NK-92 (cell line): ENCODE results near the gene PAQR8.

ENCODE experiments used
- DNase-seq: peaks from one replicate; lab custom pipeline; 2025; ENCODE audit not compliant: unreplicated experiment; lab: John Stamatoyannopoulos, UW

PAQR8 gene

GRCh38 chr6:52347818-52348217 lies 14.1 kb upstream of the PAQR8 start:
- no peak for DNase-seq

GRCh38 chr6:52351879-52352238 lies 10.1 kb upstream of the PAQR8 start:
- DNase-seq: no peak

- DNase-seq: no peak
Observed at GRCh38 chr6:52352239-52353018, 9.5 kb upstream of the PAQR8 start.

- no peak for DNase-seq
Observed at GRCh38 chr6:52356017-52356416, 5.9 kb upstream of the PAQR8 start.

GRCh38 chr6:52359403-52359802 lies 2.5 kb upstream of the PAQR8 start:
- no peak for DNase-seq

- no peak for DNase-seq
Observed at GRCh38 chr6:52360028-52360427, 1.9 kb upstream of the PAQR8 start.

- no peak for DNase-seq
Observed at GRCh38 chr6:52360601-52361413, 1.1 kb upstream of the PAQR8 start.

GRCh38 chr6:52361414-52361944 lies 472 bp upstream of the PAQR8 start:
- no peak for DNase-seq

- DNase-seq: no peak
Observed at GRCh38 chr6:52362443-52363227, 684 bp downstream of the PAQR8 start.

- DNase-seq: no peak
Observed at GRCh38 chr6:52363228-52363867, 1.4 kb downstream of the PAQR8 start.

GRCh38 chr6:52364480-52365166 lies 2.7 kb downstream of the PAQR8 start:
- DNase-seq: no peak

- no peak for DNase-seq
Observed at GRCh38 chr6:52365317-52365716, 3.4 kb downstream of the PAQR8 start.

GRCh38 chr6:52365866-52366540 lies 4.1 kb downstream of the PAQR8 start:
- DNase-seq: no peak

GRCh38 chr6:52368002-52368401 lies 6.1 kb downstream of the PAQR8 start:
- DNase-seq: no peak

GRCh38 chr6:52369234-52369633 lies 7.3 kb downstream of the PAQR8 start:
- DNase-seq: no peak

- no peak for DNase-seq
Observed at GRCh38 chr6:52371656-52372191, 9.8 kb downstream of the PAQR8 start.

- no peak for DNase-seq
Observed at GRCh38 chr6:52373151-52373690, 11.3 kb downstream of the PAQR8 start.

- no peak for DNase-seq
Observed at GRCh38 chr6:52374247-52374646, 12.3 kb downstream of the PAQR8 start.
